Measurements from ENCODE around the gene NNMT.

GRCh38 chr11:114265122-114265878, 30.9 kb upstream of the NNMT start:
- TF ChIP-seq, protein P1, sequence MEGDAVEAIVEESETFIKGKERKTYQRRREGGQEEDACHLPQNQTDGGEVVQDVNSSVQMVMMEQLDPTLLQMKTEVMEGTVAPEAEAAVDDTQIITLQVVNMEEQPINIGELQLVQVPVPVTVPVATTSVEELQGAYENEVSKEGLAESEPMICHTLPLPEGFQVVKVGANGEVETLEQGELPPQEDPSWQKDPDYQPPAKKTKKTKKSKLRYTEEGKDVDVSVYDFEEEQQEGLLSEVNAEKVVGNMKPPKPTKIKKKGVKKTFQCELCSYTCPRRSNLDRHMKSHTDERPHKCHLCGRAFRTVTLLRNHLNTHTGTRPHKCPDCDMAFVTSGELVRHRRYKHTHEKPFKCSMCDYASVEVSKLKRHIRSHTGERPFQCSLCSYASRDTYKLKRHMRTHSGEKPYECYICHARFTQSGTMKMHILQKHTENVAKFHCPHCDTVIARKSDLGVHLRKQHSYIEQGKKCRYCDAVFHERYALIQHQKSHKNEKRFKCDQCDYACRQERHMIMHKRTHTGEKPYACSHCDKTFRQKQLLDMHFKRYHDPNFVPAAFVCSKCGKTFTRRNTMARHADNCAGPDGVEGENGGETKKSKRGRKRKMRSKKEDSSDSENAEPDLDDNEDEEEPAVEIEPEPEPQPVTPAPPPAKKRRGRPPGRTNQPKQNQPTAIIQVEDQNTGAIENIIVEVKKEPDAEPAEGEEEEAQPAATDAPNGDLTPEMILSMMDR (conservative IDR thresholded peaks at IDR 0.05; ENCODE audit: low read length): no peak
- TF ChIP-seq EZH2phosphoT487 (IDR thresholded peaks at IDR 0.05; ENCODE audit: borderline replicate concordance, low read depth, low read length): no peak
